SK-N-SH treated with all-trans-retinoic acid at 6 μM for 48 hours (cell line): Measurements from ENCODE around the gene RGS9BP.

Experiments used
- ISL1 ChIP-seq: fragments of 250-450 bp; sonication (Bioruptor Pico); IDR thresholded peaks from 2 replicates; pipeline ENCODE4 v2.1.2; 2022; ENCODE audit warnings: mild to moderate bottlenecking, moderate library complexity
- ZNF8 ChIP-seq: fragments of 450-650 bp; formaldehyde crosslinking; IDR thresholded peaks from 2 replicates; pipeline ENCODE4 v1.5.0; 2020; ENCODE audit warnings: mild to moderate bottlenecking, moderate library complexity

Gene RGS9BP

GRCh38 chr19:32720936-32721250, 45.2 kb downstream of the RGS9BP start (continued):
- TF ChIP-seq ZNF8, result no peak
- no peak for TF ChIP-seq ISL1
- TF ChIP-seq, all 23 proteins: peak for 0
